Stimulated activated CD8-positive, alpha-beta memory T cell treated with anti-CD3 and anti-CD28 coated beads, Interleukin-4, amount 100 ng/mL, for 48 hours (primary cell): ENCODE results near the gene ALPL.
A peak's percentile ranks its signal among the peaks of the same experiment; 100 is the strongest.

Experiments used
- DNase-seq: peaks from one replicate; pipeline ENCODE4 v3.0.0-alpha.2; 2020

The ALPL gene

GRCh38 chr1:21604208-21604957 is 95.2 kb downstream of the ALPL start:
- DNase-seq = no peak

DNA sequence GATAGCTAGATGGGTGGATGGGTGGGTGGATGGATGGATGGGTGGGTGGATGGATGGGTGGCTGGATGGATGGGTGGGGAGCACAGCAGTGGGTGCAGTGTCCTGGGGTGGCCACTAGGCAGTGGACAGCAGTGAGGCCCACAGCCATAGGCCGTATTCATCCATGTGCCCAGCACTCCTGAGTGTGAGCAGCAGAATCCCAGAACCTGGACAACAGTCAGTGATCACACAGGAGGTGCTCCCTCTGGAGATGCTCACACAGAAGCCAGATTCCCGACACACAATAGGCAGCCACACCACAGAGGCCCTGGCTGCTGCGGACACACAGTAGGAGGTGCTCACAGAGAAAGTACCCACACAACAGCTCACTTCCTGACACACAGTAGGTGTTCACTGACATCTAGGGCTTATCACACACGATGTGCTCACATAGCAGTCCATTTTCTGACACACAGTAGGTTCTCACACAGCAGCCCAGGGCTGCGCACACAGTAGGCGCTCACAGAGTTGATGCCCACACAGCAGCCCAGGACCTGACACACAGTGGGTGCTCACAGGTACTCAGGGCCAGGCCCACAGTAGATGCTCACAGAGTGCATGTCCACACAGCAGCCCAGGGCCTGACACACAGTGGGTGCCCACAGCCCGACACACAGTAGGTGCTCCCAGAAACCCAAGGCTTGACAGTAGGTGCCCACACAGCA is 95.9 kb downstream of the ALPL start:
- DNase-seq = no peak

GRCh38 chr1:21605964-21606705 is 96.9 kb downstream of the ALPL start:
- no peak for DNase-seq

- DNase-seq = peak; percentile 81
Observed at GRCh38 chr1:21607549-21608529, 98.6 kb downstream of the ALPL start.

GRCh38 chr1:21608798-21609197 is 99.6 kb downstream of the ALPL start:
- no peak for DNase-seq

DNA sequence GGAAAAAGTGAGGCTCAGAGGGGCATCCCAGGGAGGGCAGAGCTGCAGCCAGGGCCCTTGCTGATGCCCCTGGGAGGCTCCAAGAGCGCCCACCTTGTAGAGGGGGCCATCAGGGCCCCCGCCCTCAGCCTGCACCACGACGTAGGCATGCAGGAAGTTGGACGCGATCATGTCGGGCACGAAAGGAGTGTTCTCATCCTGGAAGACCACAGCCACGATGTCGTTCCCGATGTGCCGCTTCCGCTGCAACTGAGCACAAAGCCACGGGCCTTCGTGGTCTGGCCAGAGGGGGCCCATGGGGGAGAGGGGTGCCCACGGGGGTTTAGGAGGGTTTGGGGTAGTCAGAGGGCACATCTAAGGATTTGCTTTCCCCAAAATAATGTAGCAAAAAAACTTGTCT is 100.8 kb downstream of the ALPL start:
- no peak for DNase-seq

DNA sequence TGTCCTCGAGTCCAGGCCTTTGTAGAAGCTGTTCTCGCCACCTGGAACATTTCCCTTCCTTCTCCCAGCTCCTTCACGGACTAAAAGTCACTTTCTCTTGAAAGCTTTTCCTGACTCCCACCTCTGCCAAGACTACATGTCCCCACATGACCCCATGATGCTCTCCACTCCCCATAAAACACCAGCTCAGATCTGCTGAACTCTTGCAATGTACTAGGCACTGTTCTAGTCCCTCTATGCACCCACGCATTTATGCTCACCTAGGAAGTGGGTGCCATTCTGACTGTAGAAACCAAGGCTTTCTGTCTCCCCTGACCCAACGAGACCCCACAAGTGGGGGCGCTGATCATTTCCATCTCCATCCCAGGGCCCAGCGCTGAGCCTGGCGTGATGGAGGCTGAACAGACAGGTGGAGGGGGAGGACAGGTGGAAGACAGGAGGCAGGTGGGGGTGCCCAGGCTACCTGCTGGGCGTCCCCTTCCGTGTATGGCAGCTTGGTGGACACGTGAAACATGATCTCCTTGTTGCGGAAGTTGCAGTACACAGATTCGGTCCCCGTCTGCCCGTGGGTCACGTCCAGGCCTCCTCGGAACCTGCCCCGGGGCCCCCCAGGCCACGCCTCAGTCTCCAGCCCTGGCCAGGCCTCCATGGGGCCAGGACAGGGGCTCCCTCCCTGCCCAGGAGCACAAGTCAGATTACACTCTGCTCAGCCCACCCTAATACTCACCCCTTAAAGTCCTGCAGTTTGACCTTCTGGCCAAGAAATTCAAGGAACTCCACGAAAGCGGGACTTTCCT is 102.0 kb downstream of the ALPL start:
- no peak for DNase-seq

- DNase-seq = no peak
Observed at GRCh38 chr1:21612057-21612456, 102.8 kb downstream of the ALPL start.

DNA sequence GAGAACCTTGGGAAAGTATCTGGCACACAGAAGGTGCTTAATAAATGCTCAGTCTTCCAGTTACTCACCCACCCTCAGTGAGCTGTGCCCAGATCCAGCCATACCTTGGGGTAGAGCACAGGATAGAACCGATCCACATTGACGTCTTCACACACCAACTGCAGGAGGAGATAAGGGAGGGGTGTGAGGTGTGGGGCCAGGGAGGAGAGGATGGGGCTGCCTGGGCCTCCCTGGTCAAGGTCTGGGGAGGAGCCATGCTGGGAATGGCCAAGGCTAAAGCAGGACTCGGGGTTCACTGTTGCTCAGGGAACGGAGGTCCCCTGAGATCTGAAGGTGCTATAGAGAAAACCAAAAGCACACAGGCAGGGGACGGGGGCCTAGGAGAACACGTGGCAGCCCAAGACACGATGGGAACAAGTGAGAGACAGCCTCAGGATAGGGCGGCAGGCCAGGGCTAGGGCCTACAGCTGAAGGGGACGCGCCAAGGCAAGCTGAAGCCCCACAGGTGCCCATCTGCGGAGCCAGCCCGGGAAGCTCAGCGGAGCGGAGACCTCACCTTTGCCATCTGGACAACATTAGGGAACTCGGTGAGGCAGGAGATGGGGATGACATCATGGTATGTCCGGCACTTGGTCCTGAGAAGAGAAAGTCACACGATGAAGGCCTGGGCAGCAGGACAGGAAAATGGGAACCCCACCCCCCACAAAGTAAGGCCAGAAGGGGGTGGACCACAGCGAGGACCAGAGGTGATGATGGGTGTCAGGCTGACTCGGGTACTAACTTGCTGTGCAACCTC is 104.0 kb downstream of the ALPL start:
- DNase-seq = no peak

DNA sequence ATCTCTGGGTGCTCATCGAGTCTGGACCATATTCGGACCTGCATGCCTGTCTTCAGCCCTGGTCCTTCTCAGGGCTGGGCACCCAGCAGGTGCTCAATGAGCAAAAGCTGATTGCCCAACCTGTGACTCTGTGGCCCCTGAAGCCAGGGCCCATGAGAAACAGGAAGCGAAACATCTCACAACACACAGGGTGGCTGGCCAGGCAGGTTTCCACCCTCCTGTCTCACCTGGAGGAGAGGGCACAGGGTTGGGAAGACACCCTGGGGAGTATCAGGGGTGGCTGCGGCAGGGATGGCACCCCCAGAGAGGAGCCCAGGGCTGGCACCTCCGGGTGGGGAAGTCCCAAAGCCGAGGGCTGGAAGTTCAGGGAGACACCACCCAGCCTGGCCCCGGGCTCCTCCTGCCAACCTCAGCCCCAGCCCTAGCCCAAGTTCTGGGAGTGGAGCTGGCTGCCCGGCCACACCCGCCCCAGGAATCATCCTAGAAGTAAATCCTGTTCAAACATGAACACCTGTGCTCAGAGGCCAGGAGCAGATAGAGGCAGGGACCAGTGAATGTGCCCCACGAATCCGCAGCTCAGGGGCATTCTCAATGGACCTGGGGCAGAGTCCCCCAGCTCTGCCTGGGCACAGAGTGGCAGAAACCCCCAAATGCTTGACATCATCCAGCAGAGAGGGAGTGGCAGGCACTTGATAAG is 105.3 kb downstream of the ALPL start:
- no peak for DNase-seq

GRCh38 chr1:21616372-21616771 is 107.1 kb downstream of the ALPL start:
- DNase-seq = no peak

DNA sequence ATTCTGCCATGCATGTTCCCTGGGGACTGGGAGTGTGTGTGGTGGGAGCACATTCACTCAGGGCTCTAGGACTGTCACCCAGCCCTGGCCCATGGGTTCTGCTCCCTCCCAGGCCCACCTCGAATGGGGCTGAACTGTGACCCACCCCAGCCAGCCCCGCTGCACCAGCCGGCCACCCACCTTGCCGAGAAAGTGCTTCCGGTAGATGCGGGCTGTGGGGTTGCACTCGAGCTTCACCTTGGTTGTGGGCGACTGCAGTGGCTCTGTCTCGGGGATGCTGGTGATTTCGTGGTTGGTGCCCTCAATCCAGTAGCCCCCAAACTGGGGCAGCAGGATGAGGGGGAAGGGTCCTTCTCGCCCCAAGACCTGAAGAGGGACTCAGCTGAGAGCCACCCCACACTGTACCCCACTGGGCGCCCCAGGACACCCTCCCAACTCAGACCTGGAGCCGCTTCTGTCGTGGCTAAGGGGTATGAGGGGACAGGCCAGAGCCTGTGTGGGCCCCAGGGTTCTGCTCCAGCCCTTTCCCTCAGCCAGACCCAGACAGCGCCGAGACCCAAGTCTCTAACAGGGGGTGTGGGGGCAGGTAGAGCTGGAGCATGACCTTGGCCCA is 108.0 kb downstream of the ALPL start:
- DNase-seq = no peak

DNA sequence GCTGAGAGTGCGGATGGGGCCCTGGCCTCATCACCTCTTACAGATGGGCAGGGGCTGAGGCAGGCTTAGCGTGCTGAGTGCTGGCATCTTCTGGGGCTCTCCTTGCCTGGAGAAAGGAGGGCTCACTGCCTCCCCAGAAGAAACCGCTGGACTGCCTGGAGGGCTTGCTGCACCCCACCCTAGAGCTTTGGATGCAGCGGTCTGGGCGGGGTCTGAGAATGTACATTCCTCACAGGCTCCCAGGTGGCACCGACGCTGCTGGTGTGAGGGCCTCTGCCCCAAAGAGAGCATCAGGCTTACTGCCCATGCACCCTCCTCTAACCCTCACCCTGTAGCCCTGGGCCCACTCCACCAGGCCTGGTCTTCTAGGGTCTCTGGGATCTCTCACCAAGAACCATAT is 108.8 kb downstream of the ALPL start:
- DNase-seq = no peak

- DNase-seq = no peak
Observed at GRCh38 chr1:21618561-21619374, 109.5 kb downstream of the ALPL start.

DNA sequence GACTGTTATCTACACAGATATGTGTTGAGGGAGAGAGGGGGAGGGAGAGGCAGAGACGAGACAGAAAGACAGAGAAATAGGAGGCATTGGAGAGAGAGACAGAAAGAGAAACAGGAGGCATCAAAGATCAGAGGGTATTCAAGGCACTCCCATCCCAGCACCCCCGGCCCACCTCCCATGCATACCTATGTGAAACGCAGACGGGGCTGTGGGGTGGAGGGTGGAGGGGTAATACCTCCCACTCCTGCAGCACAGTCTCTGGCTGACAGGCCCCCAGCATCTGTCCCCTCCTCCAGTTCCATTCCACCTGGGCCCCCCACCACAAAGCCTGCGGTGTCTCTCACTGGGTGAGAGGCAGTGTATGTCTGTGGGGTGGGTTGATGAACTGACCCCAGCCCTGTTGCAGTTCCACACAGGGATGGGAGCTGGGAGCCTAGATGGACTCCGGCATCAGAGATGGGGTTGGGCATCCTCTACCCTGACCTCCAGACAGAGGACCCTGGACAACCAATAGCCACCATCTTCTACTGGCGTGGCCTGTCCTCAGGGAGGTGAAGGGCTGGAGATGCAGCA is 110.2 kb downstream of the ALPL start:
- no peak for DNase-seq

DNA sequence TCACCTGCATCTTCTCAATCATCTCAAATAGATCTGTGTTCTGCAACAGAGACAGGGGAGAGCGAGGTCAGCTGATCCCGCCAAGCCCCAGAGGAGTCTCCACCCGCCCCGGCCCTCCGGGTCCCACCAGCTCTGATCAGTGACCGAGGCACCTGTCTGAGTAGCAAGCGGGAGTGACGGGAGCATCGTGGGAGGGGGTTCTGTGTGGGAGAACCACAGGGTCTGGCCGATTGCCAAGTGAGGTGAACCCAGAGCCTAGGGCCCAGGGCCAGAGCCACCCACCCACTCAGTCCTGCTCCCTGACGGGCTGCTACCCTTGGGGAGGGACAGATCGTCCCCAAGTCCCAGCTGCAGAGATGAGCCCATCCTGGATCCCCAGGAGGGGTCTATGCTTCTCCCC is 110.8 kb downstream of the ALPL start:
- no peak for DNase-seq

DNA sequence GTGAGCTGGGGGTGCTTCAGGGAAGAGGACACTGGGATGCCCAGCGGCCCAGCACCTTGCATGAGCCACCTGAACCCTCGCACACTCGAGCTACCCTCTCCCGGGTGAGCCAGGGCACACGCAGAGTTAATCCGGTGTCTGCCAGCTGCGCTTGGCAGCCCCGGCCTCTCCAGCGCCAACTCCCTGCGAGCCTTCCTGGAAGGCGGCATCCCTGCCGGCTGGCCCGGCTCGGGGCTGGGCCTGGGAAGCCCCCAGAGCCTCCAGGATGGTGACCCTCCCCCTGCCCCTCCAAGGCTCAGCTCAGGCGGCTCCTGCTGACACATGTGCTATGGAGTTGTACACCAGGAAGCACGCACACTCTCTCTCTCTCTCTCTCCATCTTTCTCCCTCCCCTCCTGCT is 111.3 kb downstream of the ALPL start:
- no peak for DNase-seq

DNA sequence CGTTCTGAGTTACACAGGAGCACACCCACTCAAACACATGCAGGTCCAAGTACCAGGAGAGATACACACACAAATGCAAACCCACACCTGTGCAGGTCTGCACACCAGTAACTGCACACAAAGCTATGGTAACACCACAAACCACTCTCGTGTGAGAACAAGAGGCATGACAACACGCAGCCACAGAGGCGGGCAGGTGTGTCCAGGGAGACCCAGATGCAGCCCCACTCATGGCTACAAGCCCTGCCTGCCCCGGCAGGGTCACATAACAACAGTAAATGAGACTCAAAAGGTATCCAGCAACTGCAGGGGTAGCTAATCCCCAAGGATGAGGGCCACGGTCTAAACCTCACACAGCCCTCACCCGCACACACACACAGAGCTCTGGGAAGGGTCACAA is 111.8 kb downstream of the ALPL start:
- no peak for DNase-seq
